Stimulated activated CD4-positive, alpha-beta T cell treated with anti-CD3 and anti-CD28 coated beads, Interleukin-4, amount 100 ng/mL, for 1 hour (primary cell): ENCODE data around the gene SKA3.
"Not testable (repeated sequence)": the region's sequence is repeated elsewhere in the genome, so short reads cannot be mapped to it uniquely, and the experiment has no call there.

Experiments
- DNase-seq: peaks from one replicate; pipeline ENCODE4 v3.0.0-alpha.2; 2020

The SKA3 gene

GRCh38 chr13:21164631-21165030 lies 11.7 kb downstream of the SKA3 start:
- no peak for DNase-seq

- no peak for DNase-seq
Observed at GRCh38 chr13:21152251-21152899, 24.0 kb downstream of the SKA3 start.

- DNase-seq: no peak
Observed at GRCh38 chr13:21150013-21150412, 26.3 kb downstream of the SKA3 start.

- DNase-seq: no peak
Observed at GRCh38 chr13:21149568-21149967, 26.8 kb downstream of the SKA3 start.

- no peak for DNase-seq
Observed at GRCh38 chr13:21148557-21149258, 27.6 kb downstream of the SKA3 start.

- DNase-seq: no peak
Observed at GRCh38 chr13:21147827-21148226, 28.5 kb downstream of the SKA3 start.

GRCh38 chr13:21142766-21143165 lies 33.6 kb downstream of the SKA3 start:
- DNase-seq: no peak

GRCh38 chr13:21139374-21139773 lies 37.0 kb downstream of the SKA3 start:
- no peak for DNase-seq

GRCh38 chr13:21138561-21138960 lies 37.8 kb downstream of the SKA3 start:
- DNase-seq: no peak

GRCh38 chr13:21137696-21138095 lies 38.7 kb downstream of the SKA3 start:
- DNase-seq: no peak

- not testable (repeated sequence) for DNase-seq
Observed at GRCh38 chr13:21135833-21136232, 40.5 kb downstream of the SKA3 start.

- DNase-seq: no peak
Observed at GRCh38 chr13:21134475-21134874, 41.9 kb downstream of the SKA3 start.

GRCh38 chr13:21133077-21133476 lies 43.3 kb downstream of the SKA3 start:
- no peak for DNase-seq

- DNase-seq: no peak
Observed at GRCh38 chr13:21130116-21130515, 46.2 kb downstream of the SKA3 start.

- DNase-seq: no peak
Observed at GRCh38 chr13:21124852-21125251, 51.5 kb downstream of the SKA3 start.

GRCh38 chr13:21123956-21124355 lies 52.4 kb downstream of the SKA3 start:
- DNase-seq: no peak

GRCh38 chr13:21121616-21122015 lies 54.7 kb downstream of the SKA3 start:
- no peak for DNase-seq

GRCh38 chr13:21120191-21120590 lies 56.2 kb downstream of the SKA3 start:
- no peak for DNase-seq

- DNase-seq: no peak
Observed at GRCh38 chr13:21119526-21119925, 56.8 kb downstream of the SKA3 start.

- DNase-seq: no peak
Observed at GRCh38 chr13:21118180-21118579, 58.2 kb downstream of the SKA3 start.

GRCh38 chr13:21117104-21117809 lies 59.1 kb downstream of the SKA3 start:
- no peak for DNase-seq

- no peak for DNase-seq
Observed at GRCh38 chr13:21116141-21116540, 60.2 kb downstream of the SKA3 start.

GRCh38 chr13:21115231-21115630 lies 61.1 kb downstream of the SKA3 start:
- no peak for DNase-seq

- no peak for DNase-seq
Observed at GRCh38 chr13:21111546-21111945, 64.8 kb downstream of the SKA3 start.
